Activated CD8-positive, alpha-beta T cell treated with anti-CD3 and anti-CD28 coated beads, Interleukin-2, amount 10 ng/mL, durations not matched to agents 7 days and 5 days (primary cell): ENCODE results near the gene BIN1. TPM values are rescaled to one million over a fixed set of nuclear protein-coding genes. Genes with fewer than 3 reads are reported as not detected.

Experiments
- ATAC-seq: fragments of 150-1000 bp; cut with Tn5 transposase; one replicate; pipeline ENCODE4 v1.10.0; 2021; ENCODE audit warnings: moderate library complexity
- CTCF ChIA-PET: fragments of 350-600 bp; sonication (Branson Sonifier 250); formaldehyde crosslinking; loops from one replicate; lab custom pipeline; 2021; ENCODE audit warnings: antibody characterized with exemption; lab: Charles Lee
- POLR2A ChIA-PET: fragments of 350-600 bp; sonication (Branson Sonifier 250); formaldehyde crosslinking; loops from one replicate; lab custom pipeline; 2021; ENCODE audit warnings: antibody characterized with exemption; lab: Charles Lee
- DNase-seq: peaks from one replicate; pipeline ENCODE4 v3.0.0-alpha.2; 2020
- H3K27ac Mint-ChIP-seq: one replicate; pipeline ENCODE4 v1.8.0; 2021; ENCODE audit warnings: mild to moderate bottlenecking, mixed read lengths
- H3K27me3 Mint-ChIP-seq: one replicate; pipeline ENCODE4 v1.8.0; 2021; ENCODE audit warnings: low read depth, mixed read lengths
- H3K36me3 Mint-ChIP-seq: one replicate; pipeline ENCODE4 v1.8.0; 2021; ENCODE audit warnings: low read depth, mixed read lengths
- H3K4me1 Mint-ChIP-seq: one replicate; pipeline ENCODE4 v1.8.0; 2021; ENCODE audit warnings: low read depth, mixed read lengths
- H3K4me3 Mint-ChIP-seq: one replicate; pipeline ENCODE4 v1.8.0; 2021; ENCODE audit warnings: mild to moderate bottlenecking, mixed read lengths
- H3K9me3 Mint-ChIP-seq: one replicate; pipeline ENCODE4 v1.8.0; 2022; ENCODE audit warnings: mixed read lengths; ENCODE audit not compliant: insufficient read depth
- total RNA-seq, 2 experiments: library from RNA; stranded (reverse); gene quantifications; one replicate each; pipeline ENCODE4 v1.2.3, GENCODE V29; 2021

BIN1 gene
- total RNA-seq, 2 experiments from 2014 or later = 125 to 127 TPM

GRCh38 chr2:127093648-127094210 is 13.2 kb downstream of the BIN1 start:
- Mint-ChIP-seq H3K27ac (peak overlapping the region; percentile 52), H3K27me3 (no peaks in the 10 kb centered on the region), H3K4me3 (no peak overlapping the region), H3K9me3 (no peaks in the 10 kb centered on the region), H3K36me3 (no peaks in the 10 kb centered on the region), H3K4me1 (peaks cover 10% of the 10 kb centered on the region)
- ATAC-seq (peak; percentile 15), DNase-seq (no peak)
- ChIA-PET CTCF (no interaction called here), POLR2A (interaction anchor here (2.5 kb wide), 1 partner anchor 11 kb away, joined by 9 read pairs; no protein-coding TSS in a partner anchor)

- H3K36me3 Mint-ChIP-seq = no peaks in the 10 kb centered on the region
- CTCF ChIA-PET = no interaction called here
- ATAC-seq = no peak
- H3K27me3 Mint-ChIP-seq = no peaks in the 10 kb centered on the region
- no peaks in the 10 kb centered on the region for H3K9me3 Mint-ChIP-seq
- peaks cover 10% of the 10 kb centered on the region for H3K4me1 Mint-ChIP-seq
- no peak for DNase-seq
- POLR2A ChIA-PET = interaction anchor here (2.5 kb wide), 1 partner anchor 11 kb away, joined by 9 read pairs; no protein-coding TSS in a partner anchor
- H3K27ac Mint-ChIP-seq = no peak overlapping the region
- H3K4me3 Mint-ChIP-seq = no peak overlapping the region
These were observed 13.9 kb downstream of the BIN1 start for GRCh38 chr2:127092901-127093516.

GRCh38 chr2:127092306-127092705 is 14.6 kb downstream of the BIN1 start:
- CTCF ChIA-PET = no interaction called here
- no peaks in the 10 kb centered on the region for H3K27me3 Mint-ChIP-seq
- no peaks in the 10 kb centered on the region for H3K9me3 Mint-ChIP-seq
- POLR2A ChIA-PET = no interaction called here
- H3K4me3 Mint-ChIP-seq = no peak overlapping the region
- no peak for ATAC-seq
- no peak for DNase-seq
- H3K27ac Mint-ChIP-seq = no peak overlapping the region
- no peaks in the 10 kb centered on the region for H3K36me3 Mint-ChIP-seq
- H3K4me1 Mint-ChIP-seq = peaks cover 10% of the 10 kb centered on the region

GRCh38 chr2:127091886-127092285 is 15.1 kb downstream of the BIN1 start:
- Mint-ChIP-seq H3K36me3 (no peaks in the 10 kb centered on the region), H3K4me3 (no peak overlapping the region)
- CTCF ChIA-PET = no interaction called here

GRCh38 chr2:127091148-127091547 is 15.8 kb downstream of the BIN1 start:
- ChIA-PET POLR2A (no interaction called here), CTCF (no interaction called here)
- Mint-ChIP-seq H3K27ac (no peak overlapping the region), H3K27me3 (no peaks in the 10 kb centered on the region), H3K36me3 (no peaks in the 10 kb centered on the region), H3K4me1 (peaks cover 20% of the 10 kb centered on the region), H3K4me3 (no peak overlapping the region), H3K9me3 (no peaks in the 10 kb centered on the region)
- DNase-seq (no peak), ATAC-seq (no peak)

More at GRCh38 chr2:127091886-127092285, 15.1 kb downstream of the BIN1 start:
- H3K4me1 Mint-ChIP-seq = peaks cover 14% of the 10 kb centered on the region
- no peaks in the 10 kb centered on the region for H3K9me3 Mint-ChIP-seq
- ATAC-seq (no peak), DNase-seq (no peak)
- no peak overlapping the region for H3K27ac Mint-ChIP-seq
- POLR2A ChIA-PET = no interaction called here
- H3K27me3 Mint-ChIP-seq = no peaks in the 10 kb centered on the region

- DNase-seq (no peak), ATAC-seq (no peak)
- POLR2A ChIA-PET = interaction anchor here (1.1 kb wide), 1 partner anchor 19 kb away, joined by 4 read pairs; no protein-coding TSS in a partner anchor
- Mint-ChIP-seq H3K4me3 (no peak overlapping the region), H3K27ac (no peak overlapping the region), H3K9me3 (no peaks in the 10 kb centered on the region), H3K4me1 (peaks cover 27% of the 10 kb centered on the region), H3K27me3 (no peaks in the 10 kb centered on the region), H3K36me3 (no peaks in the 10 kb centered on the region)
- CTCF ChIA-PET = interaction anchor here (1.5 to 1.8 kb wide), 2 partner anchors 11 to 22 kb away, joined by 3 to 5 read pairs; no protein-coding TSS in a partner anchor
These were observed 16.5 kb downstream of the BIN1 start for GRCh38 chr2:127090281-127091120.

- Mint-ChIP-seq H3K27ac (no peak overlapping the region), H3K4me3 (no peak overlapping the region), H3K27me3 (no peaks in the 10 kb centered on the region), H3K4me1 (peaks cover 35% of the 10 kb centered on the region), H3K36me3 (no peaks in the 10 kb centered on the region), H3K9me3 (no peaks in the 10 kb centered on the region)
- ChIA-PET POLR2A (interaction anchor here (0.6 to 1.1 kb wide), 2 partner anchors 9 to 19 kb away, joined by 3 to 4 read pairs; no protein-coding TSS in a partner anchor), CTCF (interaction anchor here (1.5 to 1.8 kb wide), 2 partner anchors 10 to 21 kb away, joined by 3 to 5 read pairs; no protein-coding TSS in a partner anchor)
- no peak for DNase-seq
- no peak for ATAC-seq
These were observed 17.3 kb downstream of the BIN1 start for GRCh38 chr2:127089478-127090235.

GRCh38 chr2:127088706-127089105 is 18.2 kb downstream of the BIN1 start:
- H3K27ac Mint-ChIP-seq = no peak overlapping the region
- H3K4me1 Mint-ChIP-seq = peaks cover 42% of the 10 kb centered on the region
- no peak for DNase-seq
- H3K4me3 Mint-ChIP-seq = no peak overlapping the region
- H3K9me3 Mint-ChIP-seq = no peaks in the 10 kb centered on the region
- ATAC-seq = no peak
- no peaks in the 10 kb centered on the region for H3K36me3 Mint-ChIP-seq
- POLR2A ChIA-PET = no interaction called here
- CTCF ChIA-PET = interaction anchor here (1.8 kb wide), 1 partner anchor 9 kb away, joined by 5 read pairs; no protein-coding TSS in a partner anchor
- H3K27me3 Mint-ChIP-seq = no peaks in the 10 kb centered on the region

- ATAC-seq (no peak), DNase-seq (no peak)
- H3K9me3 Mint-ChIP-seq = no peaks in the 10 kb centered on the region
- no peak overlapping the region for H3K4me3 Mint-ChIP-seq
- CTCF ChIA-PET = no interaction called here
- POLR2A ChIA-PET = interaction anchor here (1.0 kb wide), 1 partner anchor 8 kb away, joined by 4 read pairs; no protein-coding TSS in a partner anchor
- peaks cover 42% of the 10 kb centered on the region for H3K4me1 Mint-ChIP-seq
- H3K27me3 Mint-ChIP-seq = no peaks in the 10 kb centered on the region
- no peak overlapping the region for H3K27ac Mint-ChIP-seq
- peaks cover 3% of the 10 kb centered on the region for H3K36me3 Mint-ChIP-seq
These were observed 19.0 kb downstream of the BIN1 start for GRCh38 chr2:127087791-127088495.

- peaks cover 50% of the 10 kb centered on the region for H3K4me1 Mint-ChIP-seq
- no peak overlapping the region for H3K4me3 Mint-ChIP-seq
- peaks cover 3% of the 10 kb centered on the region for H3K36me3 Mint-ChIP-seq
- peak overlapping the region; percentile 27 for H3K27ac Mint-ChIP-seq
- ATAC-seq (no peak), DNase-seq (no peak)
- no peaks in the 10 kb centered on the region for H3K27me3 Mint-ChIP-seq
- ChIA-PET POLR2A (interaction anchor here (1.0 kb wide), 1 partner anchor 9 kb away, joined by 4 read pairs; no protein-coding TSS in a partner anchor), CTCF (interaction anchor here (1.0 kb wide), 1 partner anchor 19 kb away, joined by 3 read pairs; no protein-coding TSS in a partner anchor)
- H3K9me3 Mint-ChIP-seq = no peaks in the 10 kb centered on the region
These were observed 19.8 kb downstream of the BIN1 start for GRCh38 chr2:127086990-127087790.
